HG02885 (cell line): ENCODE measurements around the gene ACOX2.

Experiments used
- ATAC-seq: cut with Tn5 transposase; IDR thresholded peaks from one replicate; pipeline ENCODE4 v1.9.1; 2021; ENCODE audit warnings: mild to moderate bottlenecking; ENCODE audit not compliant: unreplicated experiment, poor library complexity

Gene ACOX2

DNA sequence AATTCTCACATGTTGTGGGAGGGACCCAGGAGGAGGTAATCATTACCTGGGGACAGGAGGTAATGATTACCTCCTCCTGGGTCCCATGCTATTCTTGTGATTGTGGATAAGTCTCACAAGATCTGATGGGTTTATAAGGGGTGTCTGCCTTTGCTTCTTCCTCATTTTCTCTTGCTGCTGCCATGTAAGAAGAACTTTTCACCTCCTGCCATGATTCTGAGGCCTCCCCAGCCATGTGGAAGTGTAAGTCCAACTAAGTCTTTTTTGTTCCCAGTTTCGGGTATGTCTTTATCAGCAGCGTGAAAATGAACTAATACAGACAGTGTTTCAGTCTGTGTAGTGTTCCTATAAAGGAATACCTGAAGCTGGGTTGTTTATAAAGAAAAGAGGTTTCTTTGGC is 58.2 kb downstream of the ACOX2 start:
- no peak for ATAC-seq

DNA sequence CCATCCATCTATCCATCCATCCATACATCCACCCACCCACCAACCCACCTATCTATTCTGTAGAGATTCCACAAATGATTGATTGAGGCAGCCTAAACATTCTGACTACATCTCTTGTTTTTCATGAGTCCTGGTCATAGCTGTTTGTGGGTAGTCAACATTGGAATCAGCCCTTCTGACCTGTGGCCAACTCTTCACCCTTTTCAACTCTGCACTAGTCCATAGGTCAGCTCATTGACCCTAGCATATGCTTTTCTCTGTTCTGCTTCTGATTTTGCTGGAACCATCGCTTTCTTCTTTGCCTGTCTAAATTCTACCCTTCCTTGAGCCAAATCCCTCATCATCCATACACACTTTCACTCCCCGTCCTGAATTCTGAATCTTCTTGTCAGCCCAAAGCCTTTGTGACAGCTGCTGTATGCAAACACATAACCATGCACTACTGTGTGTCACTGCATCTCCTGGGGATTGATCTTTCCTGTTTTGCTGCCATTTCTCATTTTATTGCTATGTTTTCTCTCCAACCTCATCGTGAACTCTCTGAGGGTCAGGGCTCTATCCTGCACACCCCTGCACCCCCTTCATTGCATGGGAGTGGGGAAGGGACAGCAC is 61.9 kb downstream of the ACOX2 start:
- ATAC-seq, result no peak

DNA sequence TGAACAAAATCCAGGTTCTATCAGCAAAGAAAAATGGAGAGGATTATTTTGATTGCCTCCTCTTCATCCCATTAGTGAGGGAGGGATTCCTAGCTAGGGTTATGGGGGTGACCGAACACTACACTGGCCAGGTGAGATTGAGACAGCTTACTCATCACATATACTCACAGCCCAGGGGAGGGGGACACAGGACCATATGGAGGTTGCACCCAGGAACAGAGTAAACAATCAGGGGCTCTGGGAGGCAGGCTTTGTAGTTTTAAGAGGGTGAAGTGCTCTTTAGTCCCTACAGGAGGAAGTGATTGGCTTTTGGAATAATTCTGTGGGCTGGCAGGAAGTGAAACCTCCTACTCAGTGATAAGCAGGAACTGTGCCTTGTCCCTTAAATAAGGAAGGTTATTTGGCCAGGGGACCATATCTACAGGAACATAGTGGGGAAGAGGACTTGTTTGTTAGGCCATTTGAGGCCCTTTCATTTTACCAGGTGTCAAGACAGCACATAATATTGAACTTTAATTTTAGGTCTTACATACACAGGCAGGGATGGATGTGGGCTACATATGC is 62.6 kb downstream of the ACOX2 start:
- no peak for ATAC-seq

DNA sequence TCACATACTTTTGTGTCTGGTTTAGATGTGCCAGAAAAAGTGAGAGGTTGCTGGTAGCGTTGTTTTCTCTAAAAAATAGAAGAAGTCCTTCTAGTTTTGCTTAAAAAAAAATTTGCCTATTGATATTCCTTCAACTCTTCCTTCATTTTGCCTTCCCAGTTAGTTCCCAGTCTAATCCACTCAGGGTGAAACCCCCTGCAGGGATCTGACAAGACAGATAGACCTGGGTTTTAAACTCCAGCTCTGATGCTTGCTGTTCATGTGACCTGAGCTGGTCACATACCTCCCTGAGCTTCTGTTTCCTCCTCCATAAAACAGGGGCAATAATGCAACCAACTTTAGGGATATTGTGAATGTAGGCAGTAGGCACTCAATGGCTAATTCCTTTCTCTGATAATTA is 63.7 kb downstream of the ACOX2 start:
- ATAC-seq, result no peak

DNA sequence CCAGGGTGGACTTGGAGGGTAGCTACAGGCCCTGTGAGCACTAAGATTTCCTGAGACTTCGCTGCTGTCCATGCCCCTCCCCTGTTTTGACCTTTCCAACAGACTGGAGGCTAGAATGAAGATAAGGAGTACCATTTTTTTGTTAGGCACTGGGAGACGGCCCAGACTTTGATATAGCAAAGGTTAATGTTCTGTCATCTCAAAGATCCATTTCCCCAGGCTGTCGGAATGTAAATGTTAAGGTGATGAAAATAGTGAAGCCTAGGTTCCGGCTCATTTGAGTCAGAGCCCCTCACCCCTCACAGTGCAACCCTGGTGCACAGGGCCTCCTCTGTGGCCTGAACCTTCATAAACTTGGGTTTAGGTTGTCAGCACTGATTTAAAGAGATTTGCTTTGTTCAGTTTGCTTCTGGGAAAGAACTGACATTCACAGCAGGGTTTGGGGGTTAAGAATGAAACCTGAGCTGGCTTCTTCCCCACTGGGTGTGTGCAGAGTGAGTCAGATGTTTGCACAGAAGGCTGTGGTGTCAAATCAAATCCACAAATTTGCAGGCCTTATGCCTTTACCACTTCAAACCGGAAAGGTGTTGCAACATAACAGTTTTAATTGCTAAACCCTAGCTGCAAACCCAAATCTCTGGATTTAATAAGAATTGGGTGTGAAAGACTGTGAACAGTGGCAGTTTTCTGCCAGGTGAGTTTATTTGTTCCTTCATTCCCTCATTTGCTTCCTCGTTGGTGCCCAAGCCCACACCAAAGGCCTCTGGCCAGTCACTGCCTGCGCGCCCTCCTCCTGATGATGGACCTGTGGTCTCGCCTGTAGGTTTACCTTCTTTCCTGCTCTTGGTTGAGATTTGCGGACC is 65.7 kb downstream of the ACOX2 start:
- ATAC-seq, result no peak

DNA sequence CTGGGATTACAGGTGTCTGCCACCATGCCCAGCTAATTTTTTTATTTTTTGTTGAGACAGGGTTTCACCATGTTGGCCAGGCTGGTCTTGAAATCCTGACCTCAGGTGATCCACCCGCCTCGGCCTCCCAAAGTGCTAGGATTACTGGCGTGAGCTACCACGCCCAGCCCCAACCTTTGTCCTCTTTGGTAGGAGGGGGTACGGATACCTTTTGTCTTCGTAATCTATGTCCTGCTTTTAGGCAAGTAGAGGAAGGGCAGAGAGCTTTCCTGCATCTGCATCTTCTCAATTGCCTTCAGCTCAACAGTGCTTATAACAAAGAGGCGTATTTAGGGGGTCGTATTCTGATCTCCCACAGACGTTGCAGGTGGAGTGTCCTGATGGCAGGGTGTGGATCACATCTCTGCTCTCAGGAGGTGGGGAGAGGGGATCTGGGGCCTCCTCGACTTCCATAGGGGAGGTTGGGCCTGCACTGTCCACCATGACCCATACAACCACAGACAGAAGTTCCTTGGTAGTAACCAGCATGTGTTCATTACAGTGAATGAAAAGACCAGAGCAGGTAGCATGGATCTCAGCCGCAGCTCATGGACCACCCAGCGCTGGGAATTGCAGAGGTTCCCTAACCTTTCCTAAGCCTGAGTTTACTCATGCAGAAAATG is 66.5 kb downstream of the ACOX2 start:
- ATAC-seq, result no peak

DNA sequence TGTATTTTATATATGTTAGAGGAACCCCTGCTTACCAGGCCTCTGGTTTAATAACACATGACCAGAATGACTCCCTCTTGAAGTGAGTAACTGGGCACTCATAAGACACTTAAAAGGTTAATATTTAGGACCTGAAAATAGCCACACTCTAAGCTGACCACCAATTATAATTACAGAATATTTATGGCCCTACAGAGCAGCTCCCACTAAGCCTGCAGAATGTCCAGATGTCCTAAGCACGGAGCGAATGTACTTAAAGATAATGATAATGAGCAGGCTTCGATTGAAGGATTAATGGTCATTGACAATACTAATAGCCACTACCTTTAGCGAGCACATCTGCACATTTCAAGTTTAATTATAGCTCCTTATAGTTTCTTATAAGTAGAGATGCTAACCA is 67.9 kb downstream of the ACOX2 start:
- no peak for ATAC-seq

DNA sequence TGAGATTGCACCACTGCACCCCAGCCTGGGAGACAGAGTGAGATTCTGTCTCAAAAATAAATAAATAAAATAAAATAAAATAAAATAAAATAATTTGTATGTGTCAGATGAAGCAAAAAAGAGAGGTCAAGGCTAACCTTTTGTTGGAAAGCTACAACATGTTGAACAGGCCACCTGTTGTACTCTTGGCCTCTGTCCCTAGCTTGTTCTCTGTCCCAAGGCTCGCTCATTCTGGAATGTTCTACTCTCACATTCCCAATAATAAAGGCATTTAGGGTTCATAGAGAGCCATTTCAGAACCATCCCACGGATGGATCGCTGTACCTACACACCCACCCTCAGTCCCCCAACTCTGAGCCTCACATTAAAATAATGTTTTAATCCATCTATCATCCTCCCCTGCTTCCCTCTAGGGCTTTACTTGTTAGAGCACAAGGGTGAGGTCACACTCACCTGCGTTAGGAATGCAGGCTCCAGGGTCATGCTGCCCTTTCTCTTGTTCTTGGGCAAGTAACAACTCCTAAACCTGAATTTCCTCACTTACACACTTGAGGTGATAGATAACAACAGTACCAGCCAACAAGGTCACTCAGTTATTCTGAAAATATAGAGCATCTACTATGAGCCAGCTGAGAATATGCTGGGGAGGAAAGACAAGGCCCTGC is 70.0 kb downstream of the ACOX2 start:
- ATAC-seq, result no peak

DNA sequence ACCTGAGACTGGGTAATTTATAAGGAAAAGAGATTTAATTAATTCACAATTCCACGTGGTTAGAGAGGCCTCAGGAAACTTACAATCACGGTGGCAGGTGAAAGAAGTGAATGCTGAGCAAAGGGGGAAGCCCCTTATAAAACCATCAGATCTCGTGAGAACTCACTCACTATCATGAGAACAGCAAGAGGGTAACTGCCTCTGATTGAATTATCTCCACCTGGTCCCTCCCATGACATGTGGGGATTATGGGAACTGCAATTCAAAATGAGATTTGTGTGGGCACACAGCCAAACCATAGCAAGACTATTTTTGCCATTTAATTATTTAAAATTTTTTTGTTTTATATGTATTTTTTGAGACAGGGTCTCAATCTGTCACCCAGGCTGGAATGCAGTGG is 72.1 kb downstream of the ACOX2 start:
- ATAC-seq, result no peak

DNA sequence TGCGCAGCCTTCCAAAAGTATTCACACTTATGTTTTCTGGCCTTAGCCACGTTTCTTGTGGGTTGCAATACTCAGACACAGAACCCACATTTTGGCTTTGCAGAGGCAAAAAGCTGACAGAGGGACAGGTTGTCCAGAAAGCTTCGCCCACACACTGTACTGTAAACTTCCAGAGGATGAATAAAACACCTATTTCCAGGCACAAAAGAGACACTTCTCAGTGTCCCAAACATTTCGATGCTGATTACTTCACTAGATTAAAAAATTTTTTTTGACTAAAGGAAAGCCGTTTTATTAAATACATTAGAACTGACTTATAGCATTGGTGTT is 73.1 kb downstream of the ACOX2 start:
- no peak for ATAC-seq

DNA sequence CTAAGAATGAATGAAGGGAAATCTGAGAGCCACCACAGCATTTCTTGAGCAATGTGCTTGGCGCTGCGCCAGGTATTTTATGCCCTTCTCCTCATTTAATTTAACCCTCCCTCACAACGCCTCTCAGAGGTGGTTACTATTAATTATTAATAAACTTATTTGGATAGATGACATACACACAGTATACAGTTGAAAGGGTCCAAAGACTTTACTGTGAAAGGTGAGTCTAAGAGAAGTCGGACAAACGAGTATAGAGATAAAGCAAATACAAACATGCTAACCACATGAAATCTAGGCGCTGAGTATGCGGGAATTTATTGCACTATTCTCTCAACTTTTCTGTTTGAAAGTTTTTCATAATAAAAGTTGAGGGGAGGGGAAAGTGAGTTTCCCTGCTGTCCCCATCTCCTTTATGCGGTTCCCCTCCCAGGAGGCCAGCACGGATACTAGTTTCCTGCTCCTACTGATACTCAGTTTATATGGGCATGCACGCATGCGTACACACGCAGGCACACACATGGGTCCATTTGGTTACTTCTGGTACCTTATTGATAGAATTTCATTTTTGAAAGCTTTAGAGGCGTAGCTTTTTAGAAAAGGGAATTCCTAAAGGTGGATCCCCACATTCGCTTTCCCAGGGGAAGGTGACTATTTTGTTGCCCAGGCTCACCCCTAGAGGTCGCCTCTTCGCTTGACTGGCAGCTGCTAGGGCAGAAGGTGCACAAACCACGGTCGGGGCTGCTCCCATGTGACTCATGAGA is 73.6 kb downstream of the ACOX2 start:
- ATAC-seq, result peak; percentile 83

DNA sequence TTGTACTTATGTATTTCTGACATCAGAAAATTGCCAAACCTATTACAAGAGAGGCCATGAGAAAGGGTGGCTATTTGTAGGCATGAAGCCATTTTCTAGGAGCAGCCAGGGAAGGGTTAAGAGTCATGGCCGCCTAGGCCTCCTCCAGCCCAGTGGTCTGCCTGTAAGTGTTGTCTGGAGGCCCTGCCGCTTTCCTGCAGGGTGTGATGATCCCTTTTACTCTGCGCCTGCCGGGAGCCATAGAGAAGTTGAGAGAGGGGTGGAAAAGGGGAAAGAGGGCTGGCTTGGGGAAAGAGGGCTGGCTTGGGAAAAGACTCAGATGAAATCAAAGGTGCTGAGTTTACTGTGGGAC is 74.2 kb downstream of the ACOX2 start:
- ATAC-seq, result no peak

DNA sequence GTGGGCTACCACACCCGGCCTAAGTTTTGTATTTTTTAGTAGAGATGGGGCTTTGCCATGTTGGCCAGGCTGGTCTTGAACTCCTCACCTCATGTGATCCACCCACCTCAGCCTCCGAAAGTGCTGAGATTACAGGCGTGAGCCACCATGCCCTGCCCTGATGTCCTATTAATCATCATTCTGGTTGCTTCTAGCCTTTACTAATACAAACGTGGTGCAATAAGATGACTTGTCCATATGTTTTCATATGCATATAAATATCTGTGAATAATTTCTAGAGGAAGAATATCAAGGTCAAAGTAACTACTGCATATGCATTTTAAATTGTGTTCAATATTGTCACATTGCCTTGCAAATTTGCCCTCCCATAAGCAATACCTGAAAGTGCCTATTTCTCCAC is 77.8 kb downstream of the ACOX2 start:
- no peak for ATAC-seq
